ENCODE results near the gene SLIT3.

- no peak for TF ChIP-seq CTCF (IDR thresholded peaks at IDR 0.05; ENCODE audit: insufficient read depth, low read length)
- TF ChIP-seq REST (IDR thresholded peaks at IDR 0.05; ENCODE audit: insufficient replicate concordance, low read depth): no peak
- TF ChIP-seq SPI1 (IDR thresholded peaks at IDR 0.05; ENCODE audit: borderline replicate concordance, low read depth): no peak
- TF ChIP-seq POLR2AphosphoS5 (IDR thresholded peaks at IDR 0.05; ENCODE audit: low read depth): no peak
These were observed 369.1 kb downstream of the SLIT3 start for GRCh38 chr5:168931638-168932345.
